Esophagus muscularis mucosa (tissue), 4 donors: ENCODE measurements around the gene TYSND1. TPM values are rescaled to one million over a fixed set of nuclear protein-coding genes. Genes with fewer than 3 reads are reported as not detected.

ENCODE experiments used
- DNase-seq: peaks from one replicate; pipeline ENCODE4 v3.0.0-alpha.2; 2017; ENCODE audit errors: extremely low spot score
- H3K27ac ChIP-seq, 4 donors: fragments of 200-600 bp; sonication (generic); replicated peaks in 1 of 4; 1 replicate in 3 of 4; 2 replicates in 1 of 4; pipeline ENCODE4 v1.5.1; 2016 to 2019; ENCODE audit warnings: mild to moderate bottlenecking in 1 of 4
- H3K27me3 ChIP-seq, 4 donors: fragments of 200-600 bp; sonication (generic); one replicate each; pipeline versions ENCODE4 v1.5.1 to v1.6.0; 2016 to 2019
- H3K36me3 ChIP-seq, 4 donors: fragments of 200-600 bp; sonication (generic); one replicate each; pipeline ENCODE4 v1.5.1; 2016 to 2019
- H3K4me1 ChIP-seq, 4 donors: fragments of 200-600 bp; sonication (generic); one replicate each; pipeline ENCODE4 v1.5.1; 2016 to 2019
- H3K4me3 ChIP-seq, 4 donors: fragments of 200-600 bp; sonication (generic); 1 replicate in 2 of 4; 2 replicates in 2 of 4; pipeline ENCODE4 v1.5.1; 2016 to 2019; ENCODE audit warnings: mild to moderate bottlenecking in 4 of 4, moderate library complexity in 1 of 4
- H3K9me3 ChIP-seq, 4 donors: fragments of 200-600 bp; sonication (generic); 1 replicate in 3 of 4; 2 replicates in 1 of 4; pipeline ENCODE4 v1.5.1; 2016 to 2019
- EP300 ChIP-seq: sonication (generic); formaldehyde crosslinking; IDR thresholded peaks from one replicate; pipeline ENCODE4 v1.6.1; 2017; ENCODE audit warnings: antibody characterized with exemption
- POLR2A ChIP-seq: fragments of 450-650 bp; IDR thresholded peaks from one replicate; pipeline ENCODE4 v1.6.1; 2017; ENCODE audit warnings: antibody characterized with exemption, moderate library complexity, mild to moderate bottlenecking, low read depth
- POLR2AphosphoS5 ChIP-seq, 2 donors: sonication (generic); formaldehyde crosslinking; IDR thresholded peaks; one replicate each; pipeline ENCODE4 v1.6.1; 2017; ENCODE audit warnings: antibody characterized with exemption in 2 of 2
- WGBS: methylation state at CpG from one replicate; pipeline ENCODE4 v1.1.5; 2018; 5-methylcytosine and 5-hydroxymethylcytosine counted together
- intact Hi-C: fragments of 100-400 bp; cut with DNase I; formaldehyde crosslinking; loops from one replicate; pipeline ENCODE4 v1.15.1; 2023
- total RNA-seq, 4 donors: library from RNA; depleted of rRNA; stranded (reverse); fragments of >200 nt; gene quantifications; one replicate each; pipeline versions ENCODE4 v1.1.0 to v1.2.1, GENCODE V29; 2016
- TF ChIP-seq, protein P1 (sequence below), 3 experiments: fragments of 200-600 bp in 2 of 3; fragments of 450-650 bp in 1 of 3; sonication (generic) in 2 of 3; IDR thresholded peaks; one replicate each; pipeline ENCODE4 v1.5.1; 2017 to 2019; ENCODE audit warnings: antibody characterized with exemption in 3 of 3, mild to moderate bottlenecking in 2 of 3, moderate library complexity in 1 of 3

The TYSND1 gene
- total RNA-seq, 4 donors from 2014 or later: 6.0 to 12.2 (median 9.3) TPM

DNA sequence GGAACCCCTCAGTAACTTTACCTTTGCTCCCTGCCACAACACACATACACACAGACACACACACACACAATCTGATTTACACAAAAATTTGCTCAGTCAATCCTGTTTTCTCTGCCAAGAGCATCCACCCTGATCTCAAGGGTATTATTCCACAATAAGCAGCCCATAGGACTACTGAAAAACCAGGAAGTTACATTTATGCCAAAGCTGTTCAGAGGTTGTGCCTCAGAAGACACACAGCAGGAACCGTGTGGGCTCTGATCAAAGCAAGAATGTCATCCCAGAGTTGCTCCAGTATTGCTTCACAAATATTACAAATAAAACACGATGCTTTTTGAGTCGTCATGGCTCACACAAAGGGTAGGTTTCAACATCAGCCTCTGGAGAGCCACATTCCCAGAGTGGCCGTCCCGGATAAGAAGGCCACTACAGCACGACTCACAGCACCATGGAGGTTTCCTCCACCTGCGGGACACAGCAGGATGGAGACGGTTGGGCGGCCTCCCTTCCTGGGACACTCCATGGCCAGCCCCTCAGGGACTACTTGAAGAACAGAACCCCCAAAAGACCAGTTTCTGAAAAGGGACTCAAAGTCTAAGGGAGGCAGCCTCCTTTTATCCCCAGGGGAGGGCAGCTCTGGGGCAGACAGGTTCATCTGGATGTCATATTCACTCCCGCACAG is 15.5 kb downstream of the TYSND1 start:
- peaks cover 14 to 30% (median 24%) of the 10 kb centered on the region in 4 donors for H3K4me1 ChIP-seq
- intact Hi-C loops: no loop called here
- no peaks in the 10 kb centered on the region for H3K27me3 ChIP-seq
- H3K9me3 ChIP-seq: no peaks in the 10 kb centered on the region
- DNase-seq: peak; percentile 89
- peak overlapping the region; percentile 84 to 87 (median 86) for H3K27ac ChIP-seq
- TF ChIP-seq EP300 (no peak), POLR2AphosphoS5 (IDR thresholded peaks at IDR 0.05) (no peak), POLR2A (no peak)
- TF ChIP-seq, protein P1, sequence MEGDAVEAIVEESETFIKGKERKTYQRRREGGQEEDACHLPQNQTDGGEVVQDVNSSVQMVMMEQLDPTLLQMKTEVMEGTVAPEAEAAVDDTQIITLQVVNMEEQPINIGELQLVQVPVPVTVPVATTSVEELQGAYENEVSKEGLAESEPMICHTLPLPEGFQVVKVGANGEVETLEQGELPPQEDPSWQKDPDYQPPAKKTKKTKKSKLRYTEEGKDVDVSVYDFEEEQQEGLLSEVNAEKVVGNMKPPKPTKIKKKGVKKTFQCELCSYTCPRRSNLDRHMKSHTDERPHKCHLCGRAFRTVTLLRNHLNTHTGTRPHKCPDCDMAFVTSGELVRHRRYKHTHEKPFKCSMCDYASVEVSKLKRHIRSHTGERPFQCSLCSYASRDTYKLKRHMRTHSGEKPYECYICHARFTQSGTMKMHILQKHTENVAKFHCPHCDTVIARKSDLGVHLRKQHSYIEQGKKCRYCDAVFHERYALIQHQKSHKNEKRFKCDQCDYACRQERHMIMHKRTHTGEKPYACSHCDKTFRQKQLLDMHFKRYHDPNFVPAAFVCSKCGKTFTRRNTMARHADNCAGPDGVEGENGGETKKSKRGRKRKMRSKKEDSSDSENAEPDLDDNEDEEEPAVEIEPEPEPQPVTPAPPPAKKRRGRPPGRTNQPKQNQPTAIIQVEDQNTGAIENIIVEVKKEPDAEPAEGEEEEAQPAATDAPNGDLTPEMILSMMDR (IDR thresholded peaks at IDR 0.05): no peak
- peak overlapping the region in 3 of 4 donors; percentile 79 to 87 (median 81) for H3K4me3 ChIP-seq
- WGBS: 83% methylated on average over 10 of the region's 10 CpGs
- peaks cover 0 to 15% (median 10%) of the 10 kb centered on the region in 4 donors for H3K36me3 ChIP-seq

DNA sequence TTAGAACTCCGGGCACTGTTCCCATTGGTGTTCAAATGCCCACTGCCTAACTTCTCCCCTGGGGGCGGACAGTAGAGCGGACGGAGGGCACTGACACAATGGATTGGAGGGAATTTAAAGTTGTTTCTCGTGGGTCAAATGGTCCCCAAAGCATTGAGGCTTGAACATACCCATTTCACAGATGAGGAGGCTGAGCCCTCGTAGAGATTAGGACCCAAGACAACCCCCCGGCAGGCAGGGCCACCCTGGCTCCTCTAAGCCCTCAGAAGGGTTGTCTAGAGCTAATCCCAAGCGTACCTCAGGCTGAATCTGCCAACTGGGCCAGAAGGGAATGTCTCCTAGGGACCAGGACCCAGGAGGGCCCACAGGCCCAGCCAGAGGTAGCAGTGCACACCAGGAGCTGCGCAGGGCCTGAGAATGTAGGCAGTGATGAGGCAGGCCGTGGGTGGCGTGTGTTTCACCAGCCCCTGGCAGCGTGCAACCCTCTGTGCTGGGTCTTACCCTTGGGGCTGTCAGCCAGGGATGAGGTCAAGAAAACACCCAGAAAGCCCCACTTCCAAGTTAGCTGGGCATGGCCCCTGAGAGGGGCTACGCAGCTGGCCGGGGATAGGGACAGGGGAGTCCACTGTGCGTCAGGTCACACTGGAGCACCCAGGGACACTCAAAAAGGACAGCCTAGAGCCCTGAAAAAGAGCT is 19.7 kb downstream of the TYSND1 start:
- H3K27me3 ChIP-seq: no peaks in the 10 kb centered on the region
- WGBS: 93% methylated on average over 6 of the region's 15 CpGs

DNA sequence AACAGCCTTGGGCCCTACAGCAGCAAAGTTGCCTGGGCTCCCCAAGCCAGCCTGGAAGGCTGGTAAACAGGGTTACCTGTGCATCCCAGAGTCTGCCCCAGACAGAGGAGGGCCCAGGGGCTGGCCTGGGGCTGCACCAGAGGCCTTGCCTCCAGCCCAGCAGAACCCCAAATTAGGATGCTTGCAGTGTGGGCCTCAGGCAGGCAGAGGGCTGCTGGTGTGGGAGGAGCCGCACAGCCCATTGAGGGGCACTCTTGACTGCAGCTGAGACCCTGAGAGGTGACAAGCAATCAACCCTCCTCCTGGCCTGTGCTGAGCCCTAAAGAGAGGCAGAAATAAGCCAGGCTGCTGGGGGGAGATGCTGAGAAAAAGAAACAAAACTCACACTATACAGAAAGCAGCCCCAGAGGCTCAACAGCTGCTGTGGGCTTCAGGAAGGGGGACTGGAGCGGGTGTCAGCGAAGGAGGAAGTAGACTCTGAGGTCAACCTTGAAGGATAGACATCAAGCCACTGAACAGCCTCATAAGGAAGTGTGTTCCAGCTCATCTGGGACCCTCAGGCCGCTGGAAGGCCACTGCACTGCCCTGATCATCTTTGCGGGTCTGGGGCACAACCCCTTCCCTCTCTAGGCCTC is 20.5 kb downstream of the TYSND1 start:
- H3K27ac ChIP-seq: no peak overlapping the region
- peaks cover 4% of the 10 kb centered on the region in 4 donors for H3K4me1 ChIP-seq
- no peak for TF ChIP-seq POLR2A
- TF ChIP-seq EP300: no peak
- TF ChIP-seq POLR2AphosphoS5 (IDR thresholded peaks at IDR 0.05): no peak
- H3K9me3 ChIP-seq: no peaks in the 10 kb centered on the region
- no peak for DNase-seq
- WGBS: 77% methylated on average over 4 of the region's 5 CpGs
- H3K36me3 ChIP-seq: peaks cover 0 to 38% (median 34%) of the 10 kb centered on the region in 4 donors
- no peak overlapping the region for H3K4me3 ChIP-seq
- H3K27me3 ChIP-seq: no peaks in the 10 kb centered on the region
- intact Hi-C loops: no loop called here

More for the DNA sequence above, 19.7 kb downstream of the TYSND1 start:
- no peak for DNase-seq
- Histone ChIP-seq H3K36me3 (peaks cover 0 to 34% (median 30%) of the 10 kb centered on the region in 4 donors), H3K9me3 (no peaks in the 10 kb centered on the region), H3K4me1 (peaks cover 10 to 12% (median 12%) of the 10 kb centered on the region in 4 donors), H3K4me3 (no peak overlapping the region), H3K27ac (no peak overlapping the region)
- TF ChIP-seq EP300: no peak
- no peak for TF ChIP-seq POLR2AphosphoS5 (IDR thresholded peaks at IDR 0.05)
- TF ChIP-seq, protein P1 (IDR thresholded peaks at IDR 0.05): no peak
- intact Hi-C loops: no loop called here

DNA sequence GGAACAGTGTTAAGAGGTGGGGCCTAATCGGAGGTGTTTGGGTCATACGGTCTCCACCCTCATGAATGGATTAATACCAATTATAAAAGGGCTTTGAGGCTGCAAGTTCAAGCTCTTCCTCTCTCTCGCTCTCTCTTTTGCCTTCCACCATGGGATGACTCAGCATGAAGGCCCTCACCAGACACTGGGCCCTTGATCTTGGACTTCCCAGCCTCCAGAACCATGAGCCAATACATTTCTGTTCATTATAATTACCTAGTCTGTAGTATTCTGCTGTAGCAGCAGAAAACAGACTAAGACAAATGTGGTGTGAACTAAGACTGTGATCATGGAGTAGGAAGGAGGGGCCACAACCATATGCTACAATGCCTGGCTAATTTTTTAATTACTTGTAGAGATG is 21.6 kb downstream of the TYSND1 start:
- intact Hi-C loops: no loop called here
- H3K4me1 ChIP-seq: no peaks in the 10 kb centered on the region
- no peak overlapping the region for H3K27ac ChIP-seq
- no peak for DNase-seq
- no peak for TF ChIP-seq POLR2A
- TF ChIP-seq, protein P1 (IDR thresholded peaks at IDR 0.05): no peak
- no peak for TF ChIP-seq POLR2AphosphoS5 (IDR thresholded peaks at IDR 0.05)
- TF ChIP-seq EP300: no peak
- no peak overlapping the region for H3K4me3 ChIP-seq
- 89% methylated on average over 3 of the region's 3 CpGs for WGBS
- H3K36me3 ChIP-seq: peaks cover 4 to 49% (median 46%) of the 10 kb centered on the region in 4 donors
- H3K9me3 ChIP-seq: no peaks in the 10 kb centered on the region
- no peaks in the 10 kb centered on the region for H3K27me3 ChIP-seq

DNA sequence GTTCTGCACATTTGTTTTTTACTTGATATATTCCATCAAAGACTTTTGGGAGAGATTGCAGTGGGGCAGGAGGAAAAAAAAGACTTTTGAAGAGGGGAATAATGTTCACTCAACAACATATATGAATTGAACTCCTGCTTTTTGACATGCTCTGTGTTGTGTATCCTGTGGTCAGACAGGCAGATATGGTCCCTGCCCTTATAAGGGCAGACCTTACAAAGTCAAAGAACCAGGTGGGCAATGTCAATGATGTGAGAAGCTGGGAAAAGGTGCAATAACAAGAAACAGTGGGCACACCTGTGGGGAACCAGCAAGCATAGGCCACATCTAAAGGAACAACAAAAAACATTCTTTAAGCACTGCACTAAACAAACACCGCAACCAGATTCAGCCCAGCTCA is 22.1 kb downstream of the TYSND1 start:
- Histone ChIP-seq H3K27me3 (no peaks in the 10 kb centered on the region), H3K27ac (no peak overlapping the region), H3K4me1 (no peaks in the 10 kb centered on the region), H3K9me3 (no peaks in the 10 kb centered on the region), H3K4me3 (no peak overlapping the region), H3K36me3 (peaks cover 9 to 54% (median 51%) of the 10 kb centered on the region in 4 donors)
- TF ChIP-seq POLR2A (no peak), EP300 (no peak), POLR2AphosphoS5 (IDR thresholded peaks at IDR 0.05) (no peak)
- TF ChIP-seq, protein P1 (IDR thresholded peaks at IDR 0.05): no peak
- intact Hi-C loops: no loop called here
- DNase-seq: no peak
- WGBS: 100% methylated on average over 1 of the region's 1 CpG
